ENCODE results near the gene TMEM87B.
A peak's percentile ranks its signal among the peaks of the same experiment; 100 is the strongest.

TMEM87B gene, protein sequence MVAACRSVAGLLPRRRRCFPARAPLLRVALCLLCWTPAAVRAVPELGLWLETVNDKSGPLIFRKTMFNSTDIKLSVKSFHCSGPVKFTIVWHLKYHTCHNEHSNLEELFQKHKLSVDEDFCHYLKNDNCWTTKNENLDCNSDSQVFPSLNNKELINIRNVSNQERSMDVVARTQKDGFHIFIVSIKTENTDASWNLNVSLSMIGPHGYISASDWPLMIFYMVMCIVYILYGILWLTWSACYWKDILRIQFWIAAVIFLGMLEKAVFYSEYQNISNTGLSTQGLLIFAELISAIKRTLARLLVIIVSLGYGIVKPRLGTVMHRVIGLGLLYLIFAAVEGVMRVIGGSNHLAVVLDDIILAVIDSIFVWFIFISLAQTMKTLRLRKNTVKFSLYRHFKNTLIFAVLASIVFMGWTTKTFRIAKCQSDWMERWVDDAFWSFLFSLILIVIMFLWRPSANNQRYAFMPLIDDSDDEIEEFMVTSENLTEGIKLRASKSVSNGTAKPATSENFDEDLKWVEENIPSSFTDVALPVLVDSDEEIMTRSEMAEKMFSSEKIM

DNA sequence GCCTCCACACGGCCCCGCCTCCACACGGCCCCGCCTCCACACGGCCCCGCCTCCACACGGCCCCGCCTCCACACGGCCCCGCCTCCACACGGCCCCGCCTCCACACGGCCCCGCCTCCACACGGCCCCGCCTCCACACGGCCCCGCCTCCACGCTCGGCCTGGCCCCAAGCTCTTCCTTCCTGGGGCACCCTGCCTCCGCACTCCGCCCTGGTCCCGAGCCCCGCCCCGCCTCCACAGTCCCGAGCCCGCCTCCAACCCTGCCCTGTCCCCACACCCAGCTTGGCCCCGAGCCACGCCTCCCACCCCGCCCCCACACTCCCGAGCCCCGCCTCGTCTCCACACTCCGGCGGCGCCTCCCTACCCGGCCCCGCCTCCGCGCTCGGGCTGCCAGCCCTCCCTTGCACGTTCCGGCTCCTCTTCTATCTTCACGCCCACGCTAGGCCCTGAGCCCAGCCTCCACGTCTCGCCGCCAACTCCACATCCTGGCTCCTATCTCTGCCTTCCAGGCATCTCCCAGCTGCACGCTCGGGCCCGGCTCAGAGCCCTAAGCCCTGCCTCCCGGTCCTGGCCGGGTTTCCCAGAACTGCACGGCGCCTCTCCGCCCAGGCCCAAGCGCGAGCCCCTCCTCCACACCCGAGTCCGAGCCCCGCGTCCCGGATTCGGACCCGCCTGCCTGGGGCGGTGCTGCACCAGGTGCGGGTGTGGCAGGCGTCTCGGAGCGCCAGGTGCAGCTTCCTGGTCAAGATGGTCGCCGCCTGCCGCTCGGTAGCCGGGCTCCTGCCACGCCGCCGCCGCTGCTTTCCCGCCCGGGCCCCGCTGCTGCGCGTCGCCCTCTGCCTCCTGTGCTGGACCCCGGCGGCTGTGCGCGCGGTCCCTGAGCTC is at the start of gene TMEM87B:
TMEM87B (plus strand) TSS at position 423 of the 883 bp plus-strand sequence; CDS start at position 746, 323 bp downstream.
- DNase-seq: peak; percentile 99

DNA sequence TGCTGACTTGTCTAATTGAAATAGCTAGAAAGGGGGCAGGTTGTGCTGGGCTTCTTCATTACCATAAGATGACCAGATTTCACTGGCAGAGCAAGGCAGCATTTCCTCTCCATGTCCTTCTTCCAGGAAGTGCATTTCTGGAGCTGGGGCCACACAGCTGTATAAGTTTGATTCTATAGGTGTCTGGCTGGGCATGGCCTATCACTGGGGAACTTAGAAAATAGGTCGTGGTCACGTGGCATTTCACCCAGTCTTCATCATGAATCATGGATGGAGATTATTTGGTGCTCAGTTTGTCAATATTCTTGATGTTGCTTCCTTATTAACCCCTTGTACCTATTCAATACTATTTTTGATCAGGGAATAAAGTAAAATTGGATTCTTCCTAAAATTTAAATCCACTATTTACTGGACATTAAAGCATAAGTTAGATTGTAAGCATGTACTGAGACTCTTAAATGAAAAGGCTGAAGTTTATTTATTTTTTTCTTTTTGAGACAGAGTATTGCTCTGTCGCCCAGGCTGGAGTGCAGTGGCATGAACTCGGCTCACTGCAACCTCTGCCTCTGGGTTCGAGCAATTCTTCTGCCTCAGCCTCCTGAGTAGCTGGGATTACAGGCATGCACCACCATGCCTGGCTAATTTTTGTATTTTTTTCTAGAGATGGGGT is 49.5 kb upstream of the TMEM87B start:
- DNase-seq: no peak

DNA sequence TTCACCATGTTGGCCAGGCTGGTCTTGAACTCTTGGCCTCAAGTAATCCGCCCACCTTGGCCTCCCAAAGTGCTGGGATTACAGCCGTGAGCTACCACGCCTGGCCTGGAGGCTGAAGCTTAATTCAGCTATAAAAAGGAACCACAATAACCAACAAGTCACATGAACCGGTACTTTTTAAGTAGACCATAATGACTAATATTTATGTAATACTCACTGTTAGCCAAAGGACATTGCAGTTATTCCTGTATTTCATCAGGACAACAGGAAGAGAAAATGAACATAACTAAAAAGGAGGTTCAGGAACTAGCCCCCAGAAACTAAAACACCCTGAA is 49.0 kb upstream of the TMEM87B start:
- no peak for DNase-seq

DNA sequence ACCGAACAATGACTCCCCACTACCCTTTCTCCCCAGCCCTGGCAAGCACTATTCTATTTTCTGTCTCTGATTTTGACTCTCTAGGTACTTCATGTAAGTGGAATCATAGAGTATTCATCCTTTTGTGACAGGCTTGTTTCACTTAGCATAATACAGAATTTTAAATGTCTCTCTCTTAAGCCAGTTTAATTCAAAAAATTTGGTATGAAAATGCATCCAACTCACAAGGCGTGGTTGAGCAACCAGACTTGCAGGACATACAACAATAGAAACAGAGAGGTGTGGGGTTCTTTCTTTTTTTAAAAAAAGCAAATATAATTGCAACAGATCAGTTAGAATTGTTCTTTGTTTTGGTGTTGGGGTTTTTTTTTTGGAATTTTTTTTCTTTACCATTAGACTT is 47.6 kb upstream of the TMEM87B start:
- DNase-seq: no peak

DNA sequence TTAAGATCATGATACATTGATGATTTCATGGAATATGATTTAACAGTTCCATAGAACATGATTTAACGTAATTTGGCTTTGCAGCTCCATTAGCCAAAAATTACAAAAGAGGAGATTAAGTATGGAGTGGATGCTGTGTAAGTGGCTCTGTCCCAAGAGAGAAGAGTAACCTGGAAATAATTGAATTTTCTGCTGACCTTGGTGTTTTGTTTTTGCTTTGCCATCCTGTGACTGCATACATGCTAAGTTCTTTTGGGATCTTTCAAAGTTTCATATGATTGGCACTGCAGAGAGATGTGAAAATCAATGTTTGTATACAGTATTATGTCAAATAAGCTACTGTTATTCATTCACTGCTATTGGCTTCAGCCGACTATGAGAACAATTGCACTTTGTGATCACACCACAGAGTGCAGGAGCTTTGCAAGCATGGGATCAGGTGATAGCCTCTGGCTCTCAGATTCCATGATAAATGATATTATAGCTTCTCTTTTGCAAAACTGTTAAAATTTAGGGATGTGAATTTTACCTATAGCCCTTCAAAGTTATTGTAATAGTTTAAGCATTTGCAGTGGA is 46.1 kb upstream of the TMEM87B start:
- no peak for DNase-seq

DNA sequence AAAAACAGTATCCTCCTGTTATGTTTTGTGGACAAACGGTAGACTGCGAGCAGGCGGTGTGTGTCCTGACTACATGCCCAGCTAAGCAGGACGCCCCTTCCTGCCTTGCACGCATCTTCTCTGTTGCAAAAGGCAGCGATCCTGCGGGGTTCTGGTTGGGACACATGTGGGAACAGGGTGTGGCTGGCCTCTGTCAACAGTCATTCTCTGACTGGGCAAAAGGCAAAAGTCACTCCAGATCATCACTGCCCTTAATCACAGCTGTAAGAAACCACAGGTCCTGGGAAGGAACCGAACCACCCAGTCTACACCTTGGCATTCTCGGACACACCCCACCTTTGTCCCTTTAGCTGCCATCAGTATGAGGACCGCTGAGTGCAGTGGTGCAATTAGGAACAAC is 44.3 kb upstream of the TMEM87B start:
- no peak for DNase-seq

DNA sequence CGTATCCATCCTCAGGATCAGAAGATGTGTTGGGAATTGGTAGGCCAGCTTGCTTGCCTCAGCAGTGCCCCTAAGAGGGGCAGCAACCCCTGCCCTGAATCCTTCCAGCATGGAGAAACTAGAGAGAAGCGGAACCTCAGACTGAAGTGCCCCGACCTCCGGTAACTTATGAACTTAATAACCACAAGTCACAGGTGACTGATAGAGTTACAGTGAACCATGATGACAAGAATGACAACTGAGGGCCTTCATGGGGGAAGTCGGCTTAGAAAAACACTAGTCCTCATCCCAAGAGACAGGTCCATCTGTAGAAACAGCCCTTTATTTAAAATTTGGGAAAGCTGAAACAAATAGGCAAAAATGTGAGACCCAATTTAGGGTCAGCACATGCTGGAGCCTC is 42.5 kb upstream of the TMEM87B start:
- DNase-seq: no peak

DNA sequence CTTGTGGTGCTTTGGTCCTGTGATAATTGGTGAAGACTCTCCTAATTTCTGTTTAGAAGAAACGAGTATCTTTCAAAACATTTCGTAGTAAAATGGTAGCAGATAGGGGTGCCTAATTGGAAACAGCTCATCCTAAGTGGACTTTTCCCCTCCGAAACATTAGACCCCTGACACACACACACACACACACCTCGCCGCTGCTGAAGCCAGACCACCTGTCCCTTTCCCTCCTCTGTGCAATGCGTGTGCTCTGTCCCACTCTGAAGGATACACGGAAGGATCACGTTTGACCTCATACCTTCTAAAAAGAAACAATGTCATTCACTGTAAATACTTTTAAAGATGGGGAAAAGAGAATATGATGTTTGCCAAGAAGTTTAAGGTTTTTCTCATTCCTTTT is 36.2 kb upstream of the TMEM87B start:
- DNase-seq: no peak

DNA sequence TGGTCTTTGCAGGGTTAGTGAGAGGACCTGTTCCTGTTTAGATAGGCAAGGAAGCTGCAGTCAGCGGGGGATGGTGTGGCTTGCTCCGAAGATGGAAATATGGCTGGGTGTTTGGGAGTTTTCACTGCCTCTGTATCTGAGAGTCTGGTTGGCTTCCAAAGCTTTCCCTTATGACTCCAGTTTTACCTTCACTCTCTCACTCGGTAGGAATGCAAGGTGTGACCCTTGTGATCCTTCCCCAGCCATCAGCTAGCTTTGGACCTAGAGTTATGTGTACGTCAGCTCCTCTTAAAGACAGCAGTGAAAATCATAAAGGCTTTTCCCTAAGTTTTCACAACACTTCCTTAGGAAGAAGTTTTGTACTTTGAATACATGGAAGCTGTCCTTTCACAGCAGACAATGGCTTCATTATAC is 35.5 kb upstream of the TMEM87B start:
- DNase-seq: no peak

DNA sequence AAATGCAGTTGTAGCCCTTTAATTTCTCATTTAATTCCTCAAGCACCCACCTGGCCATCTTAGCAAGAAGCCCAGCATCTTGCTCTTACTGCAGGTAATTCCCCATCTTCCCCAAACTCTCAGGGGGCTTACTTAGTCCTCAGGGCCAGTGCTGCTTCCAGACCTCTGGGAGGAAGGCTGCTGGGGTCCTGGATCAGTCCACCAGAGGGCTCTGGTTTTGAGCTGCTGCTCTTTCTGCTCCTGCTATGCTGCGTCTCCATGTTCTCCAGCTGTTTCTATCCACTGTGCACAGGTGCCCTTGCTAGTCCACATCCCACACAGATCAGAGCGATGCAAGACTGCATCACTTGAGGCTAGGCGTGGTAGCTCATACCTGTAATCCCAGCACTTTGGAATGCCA is 34.5 kb upstream of the TMEM87B start:
- DNase-seq: peak; percentile 61

DNA sequence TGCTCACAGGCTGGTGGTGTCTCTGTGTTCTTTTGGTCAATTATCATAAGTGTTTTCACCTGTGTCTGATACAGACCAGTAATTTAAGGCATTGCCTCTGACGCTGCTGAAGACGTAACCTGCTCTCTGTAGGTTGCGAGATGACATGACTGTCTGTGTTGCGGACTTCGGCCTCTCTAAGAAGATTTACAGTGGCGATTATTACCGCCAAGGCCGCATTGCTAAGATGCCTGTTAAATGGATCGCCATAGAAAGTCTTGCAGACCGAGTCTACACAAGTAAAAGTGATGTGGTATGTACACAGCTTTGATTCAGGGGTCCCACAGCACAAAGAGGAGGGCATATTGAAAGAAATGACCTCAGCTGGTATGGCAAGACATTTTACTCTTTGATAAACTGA is 33.8 kb upstream of the TMEM87B start:
- DNase-seq: peak; percentile 62

DNA sequence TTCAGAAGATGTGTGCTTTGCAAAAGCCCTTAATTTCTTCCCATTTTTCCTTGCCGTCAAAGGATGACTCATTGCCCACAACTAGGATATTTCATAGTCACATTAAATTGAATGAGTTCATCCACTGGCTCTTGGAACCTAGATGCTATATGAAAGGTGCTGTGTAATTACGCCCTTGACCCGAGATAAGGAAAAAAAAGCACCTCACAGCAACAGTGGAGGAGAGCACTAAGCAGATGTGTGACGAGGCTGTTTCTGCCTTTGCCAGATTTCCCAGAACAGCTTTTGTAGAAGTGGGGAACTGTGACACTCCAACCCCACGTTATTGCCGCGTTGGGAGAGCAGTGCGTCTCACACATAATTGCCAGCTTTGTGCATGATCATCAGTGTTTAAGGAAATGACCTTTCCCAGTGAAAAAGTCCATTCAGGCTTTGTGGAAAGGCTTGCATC is 33.3 kb upstream of the TMEM87B start:
- DNase-seq: no peak

DNA sequence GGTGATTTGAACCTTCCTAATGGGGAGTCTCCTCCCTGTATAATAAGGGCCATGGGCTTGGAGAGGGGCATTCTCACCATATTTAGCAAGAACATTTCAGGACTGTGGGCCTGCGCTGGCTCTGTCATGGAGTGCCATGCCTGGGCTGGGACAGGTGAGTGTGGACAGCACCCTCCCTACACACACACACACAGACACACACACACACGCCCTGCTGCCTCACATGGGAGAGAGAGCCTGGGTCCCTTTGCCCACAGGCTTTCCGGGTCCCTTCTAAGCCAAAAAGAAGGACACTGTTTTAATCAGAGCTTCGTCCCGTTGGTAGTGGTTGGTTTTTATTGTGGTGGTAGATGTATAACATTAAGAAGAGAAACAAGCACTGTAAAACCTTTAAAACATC is 31.4 kb upstream of the TMEM87B start:
- no peak for DNase-seq

DNA sequence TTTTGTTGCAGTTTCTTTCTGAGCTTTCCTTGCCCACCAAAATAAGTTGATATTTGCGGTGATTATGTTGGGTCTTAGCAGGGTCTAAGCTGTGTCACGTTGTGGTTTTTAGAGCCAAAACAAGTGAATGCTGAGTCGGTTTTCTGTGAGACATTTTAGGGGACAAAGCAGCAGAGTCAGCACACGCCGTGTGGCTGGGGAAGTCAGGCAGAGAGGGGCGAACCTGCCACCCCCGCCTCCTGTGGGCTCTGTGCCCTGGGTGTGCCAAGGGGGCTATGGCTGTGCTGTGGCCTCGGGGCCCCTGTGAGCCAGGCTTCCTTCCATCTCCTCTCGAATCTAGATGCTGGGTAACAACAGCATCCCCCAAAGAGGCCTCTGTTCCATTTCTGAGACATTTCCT is 30.8 kb upstream of the TMEM87B start:
- no peak for DNase-seq

DNA sequence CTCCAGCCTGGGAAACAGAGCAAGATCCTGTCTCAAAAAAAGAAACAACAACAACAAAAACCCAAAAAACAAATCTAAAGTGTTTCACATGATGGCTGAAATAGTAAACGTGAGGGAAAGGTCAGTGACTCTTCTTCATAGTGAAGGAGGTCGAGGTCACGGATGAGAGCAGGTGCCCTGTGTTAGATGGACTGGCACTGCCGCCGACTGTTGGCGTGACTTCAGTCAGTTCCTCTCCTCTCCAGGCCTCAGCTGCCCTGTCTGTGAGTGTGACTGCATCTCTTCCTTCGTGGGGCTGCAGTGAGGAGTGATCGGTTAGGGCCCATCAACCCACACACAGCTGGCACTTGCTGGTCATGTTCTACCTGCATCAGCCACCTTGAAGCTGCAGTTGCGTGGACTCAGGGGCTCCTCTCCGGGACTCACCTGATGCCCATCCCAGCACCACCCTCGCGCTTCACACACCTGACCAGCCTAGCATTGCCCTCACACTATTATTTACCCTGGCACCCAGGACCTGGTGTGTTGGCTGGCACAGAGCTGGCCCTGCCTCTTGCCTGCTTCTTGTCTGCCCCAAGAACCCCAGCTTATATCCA is 30.1 kb upstream of the TMEM87B start:
- DNase-seq: no peak

DNA sequence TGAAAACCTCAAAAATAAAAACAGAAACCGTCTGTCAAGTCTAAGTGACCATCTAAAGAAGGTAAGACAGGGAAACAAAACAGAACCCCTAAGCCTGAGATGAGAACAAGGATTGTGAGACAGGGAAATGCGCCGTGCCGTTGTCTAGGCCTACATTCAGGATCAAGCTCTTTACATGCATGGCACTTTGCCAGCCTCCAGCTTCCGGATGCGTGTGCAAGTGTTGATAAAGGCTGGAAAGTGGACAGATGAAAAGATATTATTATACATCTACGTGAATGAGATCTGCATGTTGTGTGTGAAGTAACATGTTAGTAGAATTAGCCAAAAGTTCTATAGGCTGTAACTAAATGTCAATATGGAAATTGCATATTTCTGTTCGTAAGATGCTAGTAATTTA is 28.6 kb upstream of the TMEM87B start:
- no peak for DNase-seq

DNA sequence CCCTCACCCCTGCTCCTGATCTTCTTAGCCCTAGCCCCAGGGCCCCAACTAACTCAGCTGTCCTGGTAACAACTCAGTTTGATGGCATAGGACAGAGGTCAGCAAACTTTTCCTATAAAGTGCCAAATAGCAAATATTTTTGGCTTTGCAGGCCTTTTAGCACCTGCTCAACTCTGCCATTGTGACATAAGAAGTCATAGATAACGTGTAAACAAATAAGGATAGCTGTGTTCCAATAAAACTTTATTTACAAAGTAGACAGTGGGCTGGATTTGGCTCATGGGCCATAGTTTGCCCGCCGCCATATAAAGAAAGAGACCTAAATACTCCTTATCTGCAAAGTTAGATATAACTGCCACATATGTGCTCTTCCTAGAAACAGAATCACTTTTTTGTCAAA is 27.3 kb upstream of the TMEM87B start:
- DNase-seq: no peak

DNA sequence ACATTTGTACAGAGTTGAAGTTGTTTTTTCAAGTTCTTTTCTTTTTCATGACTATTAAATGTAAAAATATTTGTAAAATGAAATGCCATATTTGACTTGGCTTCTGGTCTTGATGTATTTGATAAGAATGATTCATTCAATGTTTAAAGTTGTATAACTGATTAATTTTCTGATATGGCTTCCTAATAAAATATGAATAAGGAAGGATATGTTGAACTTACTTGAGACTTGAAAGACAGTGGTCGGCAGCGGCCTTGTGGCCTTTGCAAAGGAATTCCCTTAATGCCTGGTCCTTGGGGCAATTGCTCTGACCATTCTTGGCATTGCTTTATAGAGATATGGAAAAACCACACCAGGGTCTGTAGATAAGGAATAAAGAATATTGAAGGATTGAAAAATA is 25.9 kb upstream of the TMEM87B start:
- no peak for DNase-seq

DNA sequence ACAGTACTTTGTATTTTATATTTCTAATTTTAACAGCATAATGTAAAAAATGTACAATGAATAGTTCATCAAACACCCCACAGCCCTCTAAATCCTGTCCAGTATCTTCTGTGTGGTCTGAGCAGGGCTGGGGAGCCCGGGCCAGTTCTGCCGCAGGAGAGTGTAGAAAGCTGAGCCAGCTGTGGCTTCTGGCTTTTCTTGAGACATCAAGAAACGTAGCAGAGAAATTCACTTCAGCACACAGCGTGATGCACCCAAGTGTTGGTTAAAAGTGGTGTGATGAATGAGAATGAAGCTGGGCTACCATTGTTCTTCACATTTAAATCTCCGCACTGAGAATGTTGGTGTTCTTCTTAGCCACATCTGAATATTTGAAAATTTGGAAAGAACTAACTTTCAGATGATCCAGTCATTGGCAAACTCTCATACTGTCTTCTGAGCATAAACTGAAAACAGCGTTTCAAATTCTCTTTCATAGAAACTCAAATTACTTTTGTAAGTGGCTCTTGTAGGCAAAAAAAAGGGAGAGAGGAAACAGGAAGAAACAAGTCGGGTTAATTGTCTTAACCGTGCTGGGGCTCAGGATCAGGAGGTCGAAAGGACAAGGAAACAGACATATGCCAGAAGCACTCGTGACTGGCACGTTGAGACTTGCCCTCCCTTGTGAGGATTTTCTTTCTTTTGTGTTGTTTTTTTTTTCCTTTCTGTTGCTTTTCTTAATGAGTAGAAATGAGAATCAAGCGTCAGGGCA is 23.4 kb upstream of the TMEM87B start:
- no peak for DNase-seq

DNA sequence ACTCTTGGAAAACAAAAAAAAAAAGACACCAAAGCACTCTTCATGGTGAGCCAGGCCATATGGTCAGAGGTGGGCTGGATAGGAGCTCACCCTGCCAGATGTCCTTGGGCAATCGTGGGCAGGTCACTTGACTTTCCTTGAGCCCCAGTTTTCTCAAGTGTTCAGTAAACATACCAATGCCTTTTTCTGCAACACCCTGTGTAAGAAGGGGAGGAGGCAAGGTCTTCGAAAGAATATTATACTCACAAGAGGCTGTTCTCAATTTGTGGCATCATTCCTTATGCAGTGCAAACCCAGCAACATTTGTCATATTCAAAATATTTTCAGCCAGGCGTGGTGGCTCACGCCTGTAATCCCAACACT is 22.9 kb upstream of the TMEM87B start:
- DNase-seq: no peak

DNA sequence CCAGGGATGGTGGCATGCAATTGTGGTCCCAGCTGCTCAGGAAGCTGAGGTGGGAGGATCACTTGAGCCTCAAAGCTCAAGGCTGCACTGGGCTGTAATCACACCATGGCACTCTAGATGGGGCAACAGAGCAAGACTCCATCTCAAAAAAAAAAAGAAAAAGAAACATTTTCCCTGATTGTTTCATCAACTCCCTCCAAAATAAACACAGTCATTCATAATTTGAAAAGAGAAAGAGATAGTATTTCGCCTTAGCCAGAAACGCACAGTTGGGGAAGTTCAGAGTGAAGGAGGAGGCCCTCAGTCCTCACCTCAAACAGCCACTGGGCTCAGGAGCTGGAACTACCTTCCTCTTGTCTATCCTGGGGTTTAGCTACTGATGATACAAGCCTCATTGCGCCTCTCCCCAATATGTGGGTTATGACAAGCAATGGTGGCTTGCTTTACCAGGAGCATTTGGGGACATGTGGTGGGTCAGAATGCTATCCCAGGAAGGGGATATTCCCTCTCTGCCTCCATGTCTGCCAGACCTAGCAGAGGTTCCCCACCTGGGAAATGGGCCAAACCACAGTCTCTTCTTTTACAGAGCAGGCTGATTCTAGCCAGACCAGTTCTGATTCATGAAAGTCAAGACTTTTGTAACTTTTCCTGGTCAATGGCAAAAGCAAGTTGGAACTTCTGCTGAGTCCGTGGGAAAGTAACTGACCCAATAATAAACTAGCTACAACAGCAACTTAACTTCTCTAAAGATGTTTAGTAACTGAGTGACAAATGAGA is 22.2 kb upstream of the TMEM87B start:
- no peak for DNase-seq

Measured in islet precursor cell (in vitro differentiated cells).